OCI-LY3 (cell line): ENCODE data around the gene KXD1.

Experiments used
- H2AFZ ChIP-seq: fragments of 200-600, 300-600 bp; shearing (Covaris generic); 2 replicates; pipeline ENCODE4 v1.6.0; 2014; ENCODE audit warnings: antibody characterized with exemption, low read depth, low read length
- H3K27ac ChIP-seq: fragments of 200-600, 300-600 bp; sonication (generic); 2 replicates; pipeline ENCODE4 v1.5.1; 2014; ENCODE audit warnings: mild to moderate bottlenecking, low read length, moderate library complexity, mixed read lengths
- H3K27me3 ChIP-seq: fragments of 200-600, 300-600 bp; sonication (generic); 2 replicates; pipeline ENCODE4 v1.6.1; 2014; ENCODE audit warnings: low read depth, low read length, mixed read lengths
- H3K36me3 ChIP-seq: fragments of 200-600, 300-600 bp; sonication (generic); replicated peaks from 2 replicates; pipeline ENCODE3; 2014; ENCODE audit warnings: low read depth, low read length, mixed read lengths
- H3K4me1 ChIP-seq: fragments of 300-600, 200-600 bp; sonication (generic); 2 replicates; pipeline ENCODE4 v1.6.1; 2014; ENCODE audit warnings: low read length, mixed read lengths
- H3K4me2 ChIP-seq: fragments of 200-600, 300-600 bp; sonication (generic); 2 replicates; pipeline ENCODE4 v1.6.1; 2014; ENCODE audit warnings: low read length, mixed read lengths
- H3K4me3 ChIP-seq: fragments of 300-600, 200-600 bp; sonication (generic); 2 replicates; pipeline ENCODE4 v1.5.1; 2014; ENCODE audit warnings: antibody characterized with exemption, mild to moderate bottlenecking, low read length, moderate library complexity
- H3K79me2 ChIP-seq: fragments of 300-600, 200-600 bp; shearing (Covaris generic); 2 replicates; pipeline ENCODE4 v1.6.1; 2014; ENCODE audit warnings: mild to moderate bottlenecking, low read length, mixed read lengths
- H3K9ac ChIP-seq: fragments of 300-600, 200-600 bp; shearing (Covaris generic); 2 replicates; pipeline ENCODE4 v1.6.0; 2014; ENCODE audit warnings: mild to moderate bottlenecking, low read length, moderate library complexity
- H3K9me3 ChIP-seq: fragments of 200-600, 300-600 bp; shearing (Covaris generic); 2 replicates; pipeline ENCODE4 v1.6.1; 2014; ENCODE audit warnings: low read length, mixed read lengths; ENCODE audit not compliant: insufficient read depth
- H4K20me1 ChIP-seq: fragments of 200-600, 300-600 bp; sonication (generic); 2 replicates; pipeline ENCODE4 v1.6.1; 2016; ENCODE audit warnings: low read length, mixed read lengths; ENCODE audit not compliant: insufficient read depth
- EZH2phosphoT487 ChIP-seq: fragments of 200-600 bp; shearing (Covaris generic); IDR thresholded peaks from 2 replicates; pipeline ENCODE4 v1.6.1; 2018; ENCODE audit warnings: antibody characterized with exemption, mixed run types, low read depth
- TF ChIP-seq, protein P1 (sequence below): fragments of 200-600, 300-600 bp; sonication (generic); IDR thresholded peaks from 2 replicates; pipeline ENCODE4 v1.5.1; 2014; ENCODE audit warnings: antibody characterized with exemption, low read length, low read depth

The KXD1 gene

DNA sequence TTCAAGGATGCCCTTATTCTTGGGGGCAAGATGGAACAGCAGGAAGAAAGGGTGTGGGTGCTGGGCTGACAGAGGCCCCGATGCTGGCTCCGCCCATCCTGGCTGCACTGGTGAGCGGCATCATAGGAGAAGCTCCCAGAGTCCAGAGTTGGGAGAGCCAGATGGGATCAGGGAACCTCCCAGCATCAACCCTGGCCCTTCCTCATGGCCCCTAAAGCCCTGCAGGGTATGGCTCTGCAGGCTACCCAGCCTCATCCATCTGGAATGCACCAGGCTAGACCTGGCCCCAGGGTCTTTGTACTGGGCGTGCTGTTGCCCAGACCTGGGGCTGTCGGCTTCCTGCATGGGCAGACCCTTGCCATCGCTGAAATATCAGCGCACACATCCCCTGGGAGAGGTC is 27.9 kb upstream of the KXD1 start:
- no peaks in the 10 kb centered on the region for H3K79me2 ChIP-seq
- H3K27ac ChIP-seq: no peak overlapping the region
- H3K36me3 ChIP-seq: peaks cover 19% of the 10 kb centered on the region
- peaks cover 6% of the 10 kb centered on the region for H3K4me1 ChIP-seq
- H3K4me2 ChIP-seq: no peak overlapping the region
- no peak overlapping the region for H2AFZ ChIP-seq
- no peaks in the 10 kb centered on the region for H3K9me3 ChIP-seq
- H4K20me1 ChIP-seq: peaks cover 5% of the 10 kb centered on the region; the same call in 1 of the 2 replicates
- no peak overlapping the region for H3K9ac ChIP-seq
- TF ChIP-seq, protein P1, sequence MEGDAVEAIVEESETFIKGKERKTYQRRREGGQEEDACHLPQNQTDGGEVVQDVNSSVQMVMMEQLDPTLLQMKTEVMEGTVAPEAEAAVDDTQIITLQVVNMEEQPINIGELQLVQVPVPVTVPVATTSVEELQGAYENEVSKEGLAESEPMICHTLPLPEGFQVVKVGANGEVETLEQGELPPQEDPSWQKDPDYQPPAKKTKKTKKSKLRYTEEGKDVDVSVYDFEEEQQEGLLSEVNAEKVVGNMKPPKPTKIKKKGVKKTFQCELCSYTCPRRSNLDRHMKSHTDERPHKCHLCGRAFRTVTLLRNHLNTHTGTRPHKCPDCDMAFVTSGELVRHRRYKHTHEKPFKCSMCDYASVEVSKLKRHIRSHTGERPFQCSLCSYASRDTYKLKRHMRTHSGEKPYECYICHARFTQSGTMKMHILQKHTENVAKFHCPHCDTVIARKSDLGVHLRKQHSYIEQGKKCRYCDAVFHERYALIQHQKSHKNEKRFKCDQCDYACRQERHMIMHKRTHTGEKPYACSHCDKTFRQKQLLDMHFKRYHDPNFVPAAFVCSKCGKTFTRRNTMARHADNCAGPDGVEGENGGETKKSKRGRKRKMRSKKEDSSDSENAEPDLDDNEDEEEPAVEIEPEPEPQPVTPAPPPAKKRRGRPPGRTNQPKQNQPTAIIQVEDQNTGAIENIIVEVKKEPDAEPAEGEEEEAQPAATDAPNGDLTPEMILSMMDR: no peak
- no peak overlapping the region for H3K4me3 ChIP-seq
- H3K27me3 ChIP-seq: no peaks in the 10 kb centered on the region

DNA sequence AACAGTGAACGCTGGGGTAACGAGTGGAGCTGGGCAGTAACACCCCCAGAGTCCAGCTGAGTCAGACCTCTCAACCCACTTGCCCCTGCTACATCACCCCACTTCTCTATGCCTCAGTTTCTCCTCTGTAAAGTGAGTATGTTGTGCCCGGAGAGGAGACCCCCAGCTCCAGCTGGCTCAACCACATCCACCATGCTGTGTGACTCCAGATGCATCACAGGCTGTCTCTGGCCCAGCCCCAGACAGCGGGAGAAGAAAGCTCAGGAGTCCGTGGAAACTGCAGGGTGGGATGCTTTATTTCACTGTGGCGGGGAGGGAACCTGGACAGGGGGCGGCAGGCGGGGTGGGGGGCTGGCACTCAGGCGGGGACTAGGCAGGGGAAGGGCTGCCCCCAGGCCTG is 26.2 kb upstream of the KXD1 start:
- TF ChIP-seq EZH2phosphoT487: no peak
- TF ChIP-seq, protein P1: no peak
- Histone ChIP-seq H3K36me3 (peaks cover 31% of the 10 kb centered on the region), H3K9ac (no peak overlapping the region), H3K27me3 (no peaks in the 10 kb centered on the region), H3K4me1 (no peaks in the 10 kb centered on the region), H2AFZ (no peak overlapping the region), H3K4me3 (no peak overlapping the region), H3K27ac (no peak overlapping the region), H3K9me3 (no peaks in the 10 kb centered on the region), H3K4me2 (no peak overlapping the region), H3K79me2 (no peaks in the 10 kb centered on the region), H4K20me1 (peaks cover 5% of the 10 kb centered on the region; the same call in 1 of the 2 replicates)

DNA sequence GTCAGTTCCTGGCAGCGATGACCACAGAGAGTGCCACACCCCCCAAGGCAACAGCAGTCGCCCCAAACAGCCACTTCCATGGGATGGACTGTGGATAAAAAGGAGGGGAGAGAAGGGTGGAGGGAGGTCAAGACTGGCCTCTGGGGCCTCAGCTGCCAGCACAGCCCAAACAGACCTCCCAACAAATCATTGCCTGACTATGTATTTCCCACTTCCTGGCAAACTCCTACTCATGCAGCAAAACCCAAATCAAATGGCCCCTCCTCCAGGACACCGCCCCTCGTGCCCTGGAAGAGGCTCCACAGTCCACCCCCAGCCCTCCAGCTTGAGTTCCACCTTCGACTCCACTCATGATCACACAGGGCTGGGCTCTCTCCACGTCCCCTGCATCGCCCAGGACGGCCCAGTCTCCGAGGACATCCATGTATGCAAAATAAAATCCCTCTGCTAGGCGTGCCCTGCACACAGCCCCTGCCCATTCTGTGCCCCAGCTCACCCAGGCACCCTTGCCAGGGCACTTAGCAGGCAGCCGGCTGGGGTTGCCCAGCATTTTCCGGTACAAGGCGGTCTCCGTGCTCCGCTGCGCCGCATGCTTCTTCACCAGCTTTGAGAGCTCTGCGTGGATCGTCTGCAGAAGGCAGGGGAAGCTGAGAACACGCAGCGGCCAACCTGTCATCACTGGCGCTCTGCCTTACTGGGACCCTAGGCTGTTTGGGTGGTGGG is 25.3 kb upstream of the KXD1 start:
- Histone ChIP-seq H3K36me3 (peaks cover 38% of the 10 kb centered on the region), H3K9ac (no peak overlapping the region), H3K9me3 (no peaks in the 10 kb centered on the region), H2AFZ (no peak overlapping the region), H3K79me2 (no peaks in the 10 kb centered on the region), H4K20me1 (peaks cover 5% of the 10 kb centered on the region; the same call in 1 of the 2 replicates), H3K4me2 (no peak overlapping the region), H3K4me3 (no peak overlapping the region), H3K4me1 (no peaks in the 10 kb centered on the region), H3K27me3 (no peaks in the 10 kb centered on the region), H3K27ac (no peak overlapping the region)
- TF ChIP-seq, protein P1: no peak
- no peak for TF ChIP-seq EZH2phosphoT487

DNA sequence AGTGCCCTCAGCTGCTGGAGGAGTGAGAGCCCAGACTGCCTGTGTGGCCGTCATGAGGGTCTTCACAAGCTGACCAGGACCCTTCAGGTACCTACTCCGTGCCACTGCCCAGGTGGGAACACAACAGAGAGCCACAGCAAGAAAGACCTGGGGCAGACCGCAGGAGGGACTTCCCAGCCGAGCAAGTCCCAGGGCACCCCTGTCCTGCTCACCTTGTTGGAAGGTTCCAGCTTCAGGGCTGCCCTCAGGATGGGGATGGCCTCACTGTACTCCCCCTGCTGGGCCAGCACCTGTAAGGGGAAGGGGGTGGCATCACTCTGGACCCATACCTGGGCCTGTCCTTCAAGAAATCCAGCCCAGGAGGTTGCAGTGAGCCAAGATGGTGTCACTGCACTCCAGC is 24.6 kb upstream of the KXD1 start:
- no peaks in the 10 kb centered on the region for H3K79me2 ChIP-seq
- H3K27me3 ChIP-seq: no peaks in the 10 kb centered on the region
- no peak overlapping the region for H3K27ac ChIP-seq
- no peaks in the 10 kb centered on the region for H3K4me1 ChIP-seq
- peaks cover 45% of the 10 kb centered on the region for H3K36me3 ChIP-seq
- H4K20me1 ChIP-seq: peaks cover 5% of the 10 kb centered on the region; the same call in 1 of the 2 replicates
- no peak overlapping the region for H3K4me3 ChIP-seq
- no peak overlapping the region for H3K9ac ChIP-seq
- no peak overlapping the region for H3K4me2 ChIP-seq
- H3K9me3 ChIP-seq: no peaks in the 10 kb centered on the region
- H2AFZ ChIP-seq: no peak overlapping the region
- no peak for TF ChIP-seq EZH2phosphoT487
- TF ChIP-seq, protein P1: no peak
